ENCODE data around the gene ZP3.
"Not testable (repeated sequence)": the region's sequence is repeated elsewhere in the genome, so short reads cannot be mapped to it uniquely, and the experiment has no call there.

Gene ZP3

DNA sequence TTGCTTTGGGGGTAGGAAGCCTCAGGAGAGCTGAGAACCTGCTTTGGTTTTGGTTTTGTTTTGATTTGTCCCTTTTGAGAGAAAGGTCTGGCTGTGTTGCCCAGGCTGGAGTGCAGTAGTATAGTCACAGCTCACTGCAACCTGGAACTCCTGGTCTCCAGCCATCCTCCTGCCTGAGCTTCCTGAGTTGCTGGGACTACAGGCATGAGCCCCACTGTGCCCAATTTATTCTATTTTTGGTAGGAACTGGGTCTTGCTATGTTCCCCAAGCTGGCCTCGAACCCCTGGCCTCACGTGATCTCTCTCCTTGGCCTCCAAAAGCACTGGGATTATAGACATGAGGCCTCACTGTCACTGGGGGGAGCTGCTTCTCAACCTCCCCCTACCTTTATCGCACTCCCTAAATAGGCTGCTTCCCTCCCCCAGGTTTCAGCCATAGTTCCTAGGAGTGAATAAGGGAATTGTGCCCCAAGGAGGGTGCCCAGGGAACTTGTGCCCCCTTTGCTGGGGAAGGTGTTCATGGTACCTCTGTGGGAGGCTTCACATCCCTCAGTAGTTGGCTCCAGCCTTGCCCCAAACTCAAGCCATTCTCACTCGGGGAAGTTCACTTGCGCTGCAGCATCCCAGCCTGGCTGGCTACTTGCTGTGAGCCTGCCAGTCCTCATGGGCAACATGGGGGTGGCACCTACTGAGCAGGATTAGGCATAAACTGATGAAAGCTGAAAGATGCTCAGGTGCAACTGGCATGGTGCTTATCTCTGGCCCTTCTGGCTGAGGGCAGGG, 18.1 kb downstream of the ZP3 start:
- not testable (repeated sequence) for DNase-seq

DNA sequence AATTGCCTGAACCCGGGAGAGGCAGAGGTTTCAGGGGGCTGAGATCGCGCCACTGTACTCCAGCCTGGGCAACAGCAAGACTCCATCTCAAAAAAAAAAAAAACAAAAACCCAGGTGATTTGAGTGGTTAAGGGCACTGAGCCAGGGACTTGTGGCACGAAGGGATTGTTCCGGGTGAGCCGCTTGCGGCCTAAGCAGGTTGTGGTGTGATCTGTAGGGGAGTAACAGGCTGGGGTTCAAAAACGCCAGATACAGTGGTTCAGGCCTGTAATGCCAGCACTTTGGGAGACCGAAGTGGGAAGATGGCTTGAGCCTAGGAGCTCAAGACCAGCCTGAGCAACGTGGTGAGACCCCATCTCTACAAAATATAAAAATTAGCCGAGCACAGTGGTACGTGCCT, 19.1 kb downstream of the ZP3 start:
- not testable (repeated sequence) for DNase-seq

DNA sequence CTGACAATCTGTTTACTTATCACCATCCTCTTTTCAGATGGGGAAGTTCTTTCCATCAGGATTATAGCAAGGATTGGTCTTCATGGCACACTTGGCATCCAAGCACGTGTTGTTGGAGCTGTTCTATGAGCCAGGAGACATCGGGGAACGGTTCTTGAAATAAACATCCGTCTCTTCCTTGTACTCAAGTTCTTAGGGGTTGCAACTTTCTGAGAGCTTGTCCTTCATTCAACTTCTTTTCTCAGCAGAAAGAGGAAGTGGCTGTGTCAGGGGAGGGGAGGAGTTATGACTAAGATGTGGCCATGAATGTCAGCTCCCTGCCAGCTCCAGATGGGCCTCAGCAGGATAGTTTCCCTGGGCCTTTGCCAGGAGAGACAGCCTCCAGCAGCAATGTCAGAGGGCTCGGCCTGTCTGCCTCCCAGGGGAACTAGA, 20.8 kb downstream of the ZP3 start:
- peak; percentile 8 for DNase-seq

DNA sequence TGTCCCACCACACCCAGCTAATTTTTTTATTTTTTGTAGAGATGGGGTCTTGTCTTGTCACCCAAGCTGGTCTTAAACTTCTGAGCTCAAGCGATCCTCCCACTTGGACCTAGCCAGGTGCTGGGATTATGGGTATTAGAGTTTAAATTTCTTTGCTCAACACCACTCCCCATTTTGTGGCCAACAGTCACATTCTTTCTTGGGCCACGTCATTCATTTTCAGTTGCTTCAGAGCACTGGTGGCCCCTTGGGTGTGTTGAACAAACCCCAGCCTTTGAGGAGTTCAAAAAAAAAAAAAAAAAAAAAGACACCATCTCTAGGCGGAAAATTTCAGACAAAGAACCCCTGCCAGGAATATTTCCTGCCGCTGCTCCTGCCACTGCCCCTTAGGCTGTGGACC, 32.3 kb downstream of the ZP3 start:
- not testable (repeated sequence) for DNase-seq

DNA sequence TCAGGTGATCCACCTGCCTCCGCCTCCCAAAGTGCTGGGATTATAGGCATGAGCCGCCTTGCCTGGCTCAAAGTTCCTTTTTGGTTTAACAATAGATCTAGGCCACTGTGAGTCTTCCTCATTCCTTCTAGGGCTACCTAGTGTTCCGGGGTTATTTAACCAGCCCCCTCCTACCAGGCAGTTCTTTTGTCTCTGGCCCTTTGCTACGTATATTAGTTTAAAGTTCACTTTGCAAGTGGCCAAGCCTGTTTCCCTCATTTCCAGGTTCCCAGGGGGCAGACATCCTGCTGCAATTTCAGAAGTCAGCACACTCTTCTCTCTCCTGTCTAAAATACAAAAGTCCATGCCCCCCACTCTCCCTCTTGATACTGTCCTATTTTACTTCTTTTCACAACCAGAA, 33.8 kb downstream of the ZP3 start:
- DNase-seq = not testable (repeated sequence)

DNA sequence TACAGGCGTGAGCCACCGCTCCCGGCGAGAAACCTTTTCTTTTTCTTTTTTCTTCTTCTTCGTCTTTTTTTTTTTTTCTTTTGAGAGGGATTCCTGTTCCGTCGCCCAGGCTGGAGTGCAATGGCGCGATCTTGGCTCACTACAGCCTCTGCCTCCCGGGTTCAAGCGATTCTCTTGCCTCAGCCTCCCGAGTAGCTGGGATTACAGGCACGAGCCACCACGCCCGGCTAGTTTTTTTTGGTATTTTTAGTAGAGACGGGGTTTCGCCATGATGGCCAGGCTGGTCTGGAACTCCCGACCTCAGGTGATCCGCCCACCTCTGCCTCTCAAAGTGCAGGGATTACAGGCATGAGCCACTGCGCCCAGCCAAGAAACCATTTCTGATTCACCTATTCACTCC, 36.0 kb downstream of the ZP3 start:
- not testable (repeated sequence) for DNase-seq

DNA sequence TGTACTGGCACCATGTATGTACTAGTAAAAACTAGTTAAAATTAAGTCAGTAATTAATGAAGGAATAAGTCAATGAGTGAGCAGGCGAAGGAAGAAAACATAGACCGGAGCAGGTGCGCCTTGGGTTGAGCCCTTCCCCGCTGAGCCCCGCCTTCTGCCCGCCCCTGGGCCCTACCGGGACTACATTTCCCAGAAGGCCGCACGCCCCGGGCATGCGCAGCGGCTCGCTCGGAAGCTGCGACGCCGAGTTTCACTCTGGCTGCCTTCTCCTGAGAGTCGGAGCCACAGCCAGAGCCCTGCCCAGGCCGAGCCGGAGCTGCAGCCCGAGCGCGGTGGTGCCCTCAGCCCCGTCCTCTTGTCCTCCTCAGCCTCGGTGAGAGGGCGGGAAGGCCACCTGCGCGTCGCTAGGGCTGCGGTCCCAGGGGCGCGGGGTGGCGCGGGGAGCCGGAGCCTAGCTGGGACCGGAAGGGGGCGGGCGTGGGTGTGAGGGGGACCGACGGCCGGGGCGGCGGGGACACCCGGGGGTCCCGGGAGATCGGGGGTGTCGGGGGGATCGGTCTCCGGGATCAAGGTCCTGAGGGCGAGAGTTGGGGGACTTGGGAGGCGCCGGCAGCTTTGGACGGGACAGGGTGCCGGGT, 36.8 kb downstream of the ZP3 start, which contains the start of gene DTX2:
TSS of gene DTX2 (plus strand) at position 246 of the 638 bp plus-strand sequence. CDS start 18,801 bp downstream, outside the sequence.
- not testable (repeated sequence) for DNase-seq

DNA sequence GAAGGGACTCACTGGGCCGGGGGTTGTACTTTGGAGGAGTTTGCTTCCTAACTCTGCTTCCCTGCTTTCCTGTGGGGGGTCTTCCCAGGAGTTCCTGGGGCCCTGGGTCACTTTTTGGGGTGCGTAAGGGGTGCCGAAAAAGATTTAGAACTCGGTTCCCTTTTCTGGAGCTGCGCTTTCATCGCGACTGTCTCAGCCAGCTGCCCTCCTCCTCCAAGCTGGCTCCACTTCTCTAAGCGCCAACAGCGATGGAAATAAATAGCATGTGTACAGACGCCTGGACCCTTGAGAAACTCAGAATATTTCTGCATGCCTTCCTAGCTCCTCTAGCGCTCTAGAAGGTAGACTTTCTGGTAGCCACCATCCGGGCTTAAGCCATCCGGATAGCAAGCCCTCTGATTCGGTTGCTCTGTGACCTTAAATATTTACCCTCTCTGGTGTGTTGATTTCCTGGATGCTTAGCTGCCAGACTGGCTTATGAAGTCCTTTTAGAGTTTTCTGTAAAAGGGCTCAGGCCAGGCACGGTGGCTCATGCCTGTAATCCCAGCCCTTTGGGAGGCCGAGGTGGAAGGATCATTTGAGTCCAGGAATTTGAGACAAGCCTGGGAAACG, 37.6 kb downstream of the ZP3 start:
- DNase-seq = not testable (repeated sequence)

DNA sequence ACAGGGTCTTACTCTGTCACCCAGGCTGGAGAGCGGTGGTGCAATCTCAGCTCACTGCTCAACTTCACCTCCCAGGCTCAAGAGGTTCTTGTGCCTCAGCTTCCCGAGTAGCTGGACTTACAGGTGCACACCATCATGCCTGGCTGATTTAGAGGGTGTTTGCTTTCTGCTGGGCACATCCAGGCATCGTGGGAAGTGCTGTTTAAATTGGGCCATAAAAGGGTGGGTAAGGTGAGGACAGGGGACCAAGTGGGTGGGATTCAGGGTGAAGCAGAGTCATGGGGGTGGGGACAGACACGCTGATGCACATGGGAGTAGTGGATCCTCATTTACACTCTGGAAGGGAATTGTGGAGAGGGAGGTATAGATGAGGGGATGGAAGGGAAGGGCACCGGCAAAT, 40.2 kb downstream of the ZP3 start:
- not testable (repeated sequence) for DNase-seq

DNA sequence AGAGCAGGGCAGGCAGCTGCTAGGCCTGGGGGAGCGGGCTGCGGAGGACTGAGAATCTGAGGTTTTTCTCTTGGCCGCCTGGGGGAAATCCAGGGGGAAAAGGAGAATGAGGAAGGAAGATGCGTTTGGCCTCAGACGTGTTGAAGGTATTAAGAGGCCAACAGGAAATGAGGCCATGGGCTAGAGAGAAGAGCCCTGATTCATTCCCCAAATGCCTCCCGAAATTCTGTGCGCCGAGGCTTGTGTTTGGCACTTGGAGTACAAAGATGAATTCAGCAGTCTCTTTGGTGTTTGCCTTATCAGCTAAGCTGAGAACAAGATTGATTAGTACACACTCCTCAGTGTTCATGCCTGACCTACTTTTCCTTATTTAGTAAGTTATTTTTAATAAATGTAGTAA, 41.2 kb downstream of the ZP3 start:
- not testable (repeated sequence) for DNase-seq

DNA sequence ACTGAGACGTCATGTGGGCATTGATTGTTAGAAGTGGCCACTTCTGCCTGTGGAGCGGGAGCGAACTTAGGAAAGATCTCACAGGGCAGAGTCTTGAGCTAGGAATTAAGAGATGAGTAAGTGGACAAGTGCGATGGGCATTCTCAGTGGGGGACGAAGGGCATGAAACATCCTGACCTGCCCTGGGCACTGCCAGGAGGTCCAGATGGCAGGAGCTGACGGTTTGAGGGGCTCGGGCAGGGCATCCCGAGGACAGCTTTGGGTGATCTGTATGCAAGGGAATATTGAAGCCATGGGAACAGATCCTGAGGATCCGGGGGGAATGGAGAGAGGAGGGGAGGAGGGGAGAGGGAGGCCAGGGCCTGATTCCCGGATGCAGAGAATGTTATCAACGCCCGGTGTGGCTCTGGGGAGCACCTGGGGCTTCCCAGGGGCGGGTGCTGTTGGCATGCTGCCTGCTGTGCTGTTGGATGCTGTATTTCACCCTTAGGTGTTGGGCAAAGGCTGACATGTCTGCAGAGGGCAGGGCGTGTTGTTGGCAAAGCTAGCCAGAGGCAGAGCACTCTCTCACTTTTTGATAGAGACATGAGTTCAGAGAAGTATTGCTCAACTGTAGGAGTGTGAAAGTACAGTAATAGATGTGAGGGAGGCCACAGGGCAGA, 43.1 kb downstream of the ZP3 start:
- DNase-seq = not testable (repeated sequence)

DNA sequence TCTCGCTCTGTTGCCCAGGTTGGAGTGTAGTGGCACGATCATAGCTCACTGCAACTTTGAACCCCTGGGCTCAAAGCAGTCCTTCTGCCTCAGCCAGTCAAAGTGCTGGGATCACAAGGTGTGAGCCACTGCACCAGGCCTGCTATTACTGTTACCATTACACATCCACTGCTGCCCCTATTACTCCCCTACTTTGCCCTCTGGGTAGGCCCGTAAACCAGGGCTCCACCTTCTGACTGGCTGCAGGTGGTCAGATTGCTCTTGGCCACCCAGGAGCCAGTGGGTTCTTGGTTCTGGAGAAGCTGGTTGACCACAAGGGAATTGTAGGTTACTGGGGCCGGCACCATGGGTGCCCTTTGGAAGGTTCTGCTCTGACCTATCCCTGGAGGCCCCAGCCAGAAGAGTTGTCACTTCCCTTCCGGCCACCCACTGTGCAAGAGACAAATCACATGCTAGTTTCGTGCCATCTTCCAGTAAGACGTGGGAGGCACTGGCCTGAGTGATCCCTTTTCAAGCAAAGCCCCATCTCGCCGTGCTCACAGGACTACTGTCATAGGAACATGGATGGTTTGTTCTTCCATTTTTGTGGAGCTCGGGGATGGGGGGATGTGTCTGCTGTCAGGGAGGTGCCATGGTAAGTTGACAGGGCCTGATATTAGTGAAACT, 46.9 kb downstream of the ZP3 start:
- DNase-seq = not testable (repeated sequence)

DNA sequence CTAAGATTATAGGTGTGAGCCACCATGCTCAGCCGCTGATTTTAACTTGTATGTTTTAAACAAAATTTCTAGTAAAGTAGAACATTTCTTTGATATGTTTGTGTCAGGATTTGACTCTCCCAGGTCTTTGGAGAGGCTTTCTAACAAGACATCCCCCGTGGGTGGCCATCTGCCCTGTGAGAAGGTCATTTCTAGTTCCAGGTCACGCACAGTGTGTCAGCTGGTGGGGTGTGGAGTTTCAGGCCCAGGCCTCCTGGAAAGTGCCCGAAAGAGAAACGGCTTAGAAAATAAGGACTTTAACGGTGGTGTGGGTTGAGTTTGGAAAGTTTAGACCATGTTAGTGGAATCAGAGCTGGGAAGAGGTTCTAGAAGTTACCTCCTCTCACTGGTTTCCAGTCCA, 48.3 kb downstream of the ZP3 start:
- not testable (repeated sequence) for DNase-seq

DNA sequence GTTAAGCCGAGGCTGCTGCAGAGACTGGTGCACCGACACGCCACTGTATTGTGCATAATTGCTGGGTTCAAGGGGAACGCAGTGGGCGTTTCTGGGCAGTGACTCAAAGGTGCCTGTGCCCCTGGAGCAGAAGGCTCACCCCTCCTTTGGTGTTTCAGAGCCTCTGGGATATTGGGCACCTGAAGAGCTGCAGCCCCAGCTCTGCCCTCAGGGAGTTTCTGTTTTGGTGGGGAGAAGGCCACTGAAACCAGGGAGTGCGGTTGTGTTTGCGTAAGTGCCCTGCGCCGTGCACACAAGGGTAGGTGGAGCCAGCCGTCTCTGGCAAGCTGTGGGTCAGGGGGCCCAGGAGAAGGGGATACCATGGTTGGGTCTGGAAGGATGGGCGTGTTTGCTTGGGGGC, 51.5 kb downstream of the ZP3 start:
- not testable (repeated sequence) for DNase-seq

DNA sequence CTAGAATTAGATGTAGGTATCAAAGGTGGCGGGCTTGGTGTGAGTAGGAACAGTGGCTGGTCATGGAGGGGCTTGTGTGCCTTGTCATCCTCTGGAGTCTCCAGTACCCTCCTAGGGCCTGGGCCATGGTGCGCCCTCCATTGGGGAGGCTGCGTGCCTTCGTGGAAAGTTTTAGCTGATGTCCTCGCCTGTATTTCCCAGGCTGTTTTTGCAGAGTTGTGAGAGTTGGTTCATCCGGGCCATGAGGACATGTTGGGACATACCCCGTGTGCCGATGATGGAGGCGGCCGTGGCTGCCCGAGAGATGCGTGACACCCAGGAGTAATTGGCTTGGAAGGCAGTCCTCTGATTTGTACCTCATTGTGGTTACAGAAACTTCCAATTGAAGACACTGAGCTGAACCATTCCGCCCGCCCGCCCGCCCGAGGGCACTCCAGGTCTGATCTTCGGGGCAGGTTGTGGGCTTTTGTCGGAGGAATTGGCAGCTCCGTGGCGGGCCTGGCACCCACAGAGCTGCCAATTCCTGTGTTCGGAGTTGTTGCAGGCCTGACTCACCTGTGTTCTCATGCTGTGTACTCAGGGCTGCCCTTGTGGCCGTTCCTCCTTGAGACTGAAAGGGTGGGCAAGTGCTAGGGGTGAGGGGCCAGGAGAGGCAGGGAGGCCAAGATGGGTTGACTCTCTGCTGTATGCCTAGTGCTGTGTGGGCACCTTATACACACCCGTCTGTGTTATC, 52.2 kb downstream of the ZP3 start:
- not testable (repeated sequence) for DNase-seq

DNA sequence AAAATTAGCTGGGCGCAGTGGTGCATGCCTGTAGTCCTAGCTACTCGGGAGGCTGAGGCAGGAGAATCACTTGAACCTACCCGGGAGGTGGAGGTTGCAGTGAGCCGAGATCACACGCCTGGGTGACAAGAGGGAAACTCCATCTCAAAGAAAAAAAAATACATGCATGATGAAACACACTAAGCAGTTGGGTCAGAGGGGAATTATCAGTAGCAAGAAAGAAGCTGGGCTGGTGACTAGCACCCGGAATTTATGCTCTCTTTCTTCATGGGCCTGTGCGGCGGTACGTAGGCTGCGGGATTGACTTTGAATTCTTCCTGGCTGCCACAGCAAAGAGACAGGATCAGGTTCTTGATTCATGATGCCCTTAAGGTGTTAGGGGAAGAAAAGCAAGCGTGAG, 54.9 kb downstream of the ZP3 start:
- not testable (repeated sequence) for DNase-seq

DNA sequence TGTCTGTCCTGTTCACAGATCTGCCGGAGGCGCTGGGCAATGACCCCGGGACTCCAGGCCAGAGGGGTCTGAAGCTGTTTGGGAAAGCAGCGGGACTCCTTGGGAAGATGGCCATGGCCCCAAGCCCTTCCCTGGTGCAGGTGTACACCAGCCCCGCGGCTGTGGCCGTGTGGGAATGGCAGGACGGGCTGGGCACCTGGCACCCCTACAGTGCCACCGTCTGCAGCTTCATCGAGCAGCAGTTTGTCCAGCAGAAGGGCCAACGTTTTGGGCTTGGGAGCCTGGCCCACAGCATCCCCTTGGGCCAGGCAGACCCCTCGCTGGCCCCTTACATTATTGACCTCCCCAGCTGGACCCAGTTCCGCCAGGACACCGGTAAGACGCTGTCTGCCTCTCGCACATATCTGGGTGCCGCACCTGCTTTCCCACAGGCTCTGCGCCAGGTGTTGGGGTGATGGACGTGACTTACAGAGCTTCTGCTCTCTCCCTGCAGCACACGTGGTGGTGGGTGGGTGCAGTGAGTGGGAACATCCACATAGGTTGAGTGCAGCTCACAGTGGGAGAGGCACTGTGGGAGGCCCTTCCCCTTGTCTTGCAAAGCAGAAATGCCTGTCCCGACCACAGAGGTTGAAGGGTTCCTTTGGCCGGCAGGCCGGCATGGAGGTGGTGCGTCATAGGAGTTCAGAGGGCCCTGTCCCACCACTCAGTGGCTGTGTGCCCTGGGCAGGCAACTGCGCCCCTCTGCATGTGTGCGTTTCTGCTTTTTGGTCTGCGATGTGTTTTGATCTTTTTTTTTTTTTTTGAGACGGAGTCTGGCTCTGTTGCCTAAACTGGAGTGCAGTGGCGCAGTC, 55.9 kb downstream of the ZP3 start:
- DNase-seq = not testable (repeated sequence)

DNA sequence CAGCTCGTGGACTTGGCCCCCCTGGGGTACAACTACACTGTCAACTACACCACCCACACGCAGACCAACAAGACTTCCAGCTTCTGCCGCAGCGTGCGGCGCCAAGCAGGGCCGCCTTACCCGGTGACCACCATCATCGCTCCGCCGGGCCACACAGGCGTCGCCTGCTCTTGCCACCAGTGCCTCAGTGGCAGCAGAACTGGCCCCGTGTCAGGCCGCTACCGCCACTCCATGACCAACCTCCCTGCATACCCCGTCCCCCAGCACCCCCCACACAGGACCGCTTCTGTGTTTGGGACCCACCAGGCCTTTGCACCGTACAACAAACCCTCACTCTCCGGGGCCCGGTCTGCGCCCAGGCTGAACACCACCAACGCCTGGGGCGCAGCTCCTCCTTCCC, 57.9 kb downstream of the ZP3 start:
- not testable (repeated sequence) for DNase-seq

DNA sequence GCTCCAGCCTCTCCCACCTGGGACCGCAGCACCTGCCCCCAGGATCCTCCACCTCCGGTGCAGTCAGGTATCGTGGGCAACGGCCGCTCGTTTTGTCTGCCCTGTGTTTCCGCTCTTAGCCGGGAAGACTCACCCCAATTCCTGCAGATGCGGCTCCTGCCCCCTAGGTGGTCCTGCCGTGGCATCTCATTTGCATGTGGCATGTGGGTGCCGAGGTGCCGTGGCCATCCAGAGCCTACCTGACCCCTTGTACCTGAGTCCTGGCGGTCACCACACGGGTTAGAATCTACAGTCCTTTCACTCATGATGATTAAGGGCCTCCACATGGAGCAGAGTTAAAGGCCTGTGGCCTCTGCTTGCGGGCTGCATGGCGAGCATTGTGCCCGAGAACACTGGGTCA, 58.3 kb downstream of the ZP3 start:
- not testable (repeated sequence) for DNase-seq

DNA sequence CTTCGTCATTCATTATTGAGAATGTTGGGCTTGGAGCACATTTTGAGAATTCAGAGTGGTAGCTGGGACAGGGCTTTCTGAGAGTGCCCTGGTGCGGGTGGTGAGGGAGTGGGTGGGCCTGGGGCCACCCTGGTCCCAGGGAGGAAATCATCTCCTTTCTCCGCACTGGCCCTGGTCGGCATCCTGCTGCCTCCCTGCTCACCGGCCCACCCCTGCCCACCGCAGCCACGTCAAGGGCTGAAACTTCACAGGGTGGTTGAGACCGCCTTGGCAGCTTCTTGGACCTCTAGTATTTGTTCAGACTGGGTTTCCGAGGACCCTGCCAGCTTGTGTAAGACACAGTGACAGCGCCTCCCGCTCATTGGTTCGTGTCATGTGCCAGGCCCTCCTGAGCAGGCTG, 59.7 kb downstream of the ZP3 start:
- DNase-seq = not testable (repeated sequence)
